Measurements from ENCODE around the gene UBXN1.
"Not testable (repeated sequence)": the region's sequence is repeated elsewhere in the genome, so short reads cannot be mapped to it uniquely, and the experiment has no call there.

Gene UBXN1

GRCh38 chr11:62669420-62670161 is 9.3 kb downstream of the UBXN1 start:
- peak; percentile 61 for DNase-seq

DNA sequence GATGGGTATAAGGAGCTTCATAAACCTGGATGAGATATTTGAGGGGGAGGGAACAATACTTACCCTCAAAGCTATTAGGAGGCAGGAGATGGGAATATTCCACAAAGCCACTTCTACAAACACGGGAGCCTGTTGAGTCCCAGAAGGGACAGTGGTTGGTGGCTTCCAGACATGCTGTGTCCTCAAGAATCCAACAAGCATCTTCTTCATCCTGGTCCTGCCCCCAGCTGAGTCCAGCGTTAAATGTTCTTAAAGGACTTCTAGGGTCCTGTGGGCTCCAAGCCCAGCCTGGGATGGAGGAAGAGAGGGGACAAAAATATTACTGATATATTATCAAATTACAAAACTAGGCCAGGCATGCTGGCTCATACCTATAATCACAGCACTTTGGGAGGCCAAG is 11.4 kb downstream of the UBXN1 start:
- DNase-seq, result no peak

DNA sequence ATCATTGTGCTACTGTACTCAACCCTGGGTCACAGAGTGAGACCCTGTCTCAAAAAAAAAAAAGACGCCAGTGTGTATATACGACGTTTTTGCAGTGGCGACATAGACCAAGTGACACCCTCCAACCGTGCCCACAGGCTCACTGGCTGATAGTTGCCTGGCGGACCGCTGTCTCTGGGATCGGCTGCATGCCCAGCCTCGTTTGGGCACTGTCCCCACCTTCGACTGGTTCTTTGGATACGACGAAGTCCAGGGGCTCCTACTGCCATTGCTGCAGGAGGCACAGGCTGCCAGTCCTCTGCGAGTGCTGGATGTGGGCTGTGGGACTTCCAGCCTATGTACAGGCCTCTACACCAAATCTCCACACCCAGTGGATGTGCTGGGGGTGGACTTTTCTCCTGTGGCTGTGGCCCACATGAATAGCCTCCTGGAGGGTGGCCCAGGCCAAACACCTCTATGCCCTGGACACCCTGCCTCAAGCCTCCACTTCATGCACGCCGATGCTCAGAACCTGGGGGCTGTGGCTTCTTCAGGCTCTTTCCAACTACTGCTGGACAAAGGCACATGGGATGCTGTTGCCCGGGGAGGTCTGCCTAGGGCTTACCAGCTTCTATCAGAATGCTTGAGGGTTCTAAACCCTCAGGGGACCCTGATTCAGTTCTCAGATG is 12.5 kb downstream of the UBXN1 start:
- DNase-seq, result no peak

DNA sequence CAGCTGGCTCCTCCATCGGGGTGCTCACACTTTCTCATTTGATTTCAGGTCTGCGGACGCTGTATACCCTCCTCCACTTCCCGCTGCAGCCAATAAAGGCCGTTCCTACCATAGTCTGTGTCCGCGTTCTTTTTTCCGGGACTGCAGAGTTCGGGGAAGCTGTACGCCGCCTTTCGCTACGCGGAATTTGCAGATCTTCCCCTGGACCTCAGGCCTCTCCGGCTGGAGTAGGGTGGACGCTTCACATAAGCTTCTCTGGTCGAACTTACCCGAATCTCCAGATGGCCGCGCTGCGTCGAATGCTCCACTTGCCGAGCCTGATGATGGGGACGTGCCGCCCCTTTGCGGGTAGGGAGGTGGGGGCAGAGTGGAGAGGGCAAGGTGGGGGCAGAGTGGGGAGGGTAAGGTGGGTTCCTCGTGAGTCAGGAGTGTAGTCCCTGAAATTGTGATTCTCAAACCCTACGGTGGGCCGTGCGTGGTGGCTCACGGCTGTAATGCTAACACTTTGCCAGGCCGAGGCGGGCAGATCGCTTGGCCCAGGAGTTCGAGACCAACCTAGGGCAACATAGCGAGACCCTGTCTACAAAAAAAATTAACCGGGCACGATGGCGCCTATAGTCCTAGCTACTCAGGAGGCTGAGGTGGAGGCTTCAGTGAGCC is 13.1 kb downstream of the UBXN1 start:
- peak; percentile 74 for DNase-seq

DNA sequence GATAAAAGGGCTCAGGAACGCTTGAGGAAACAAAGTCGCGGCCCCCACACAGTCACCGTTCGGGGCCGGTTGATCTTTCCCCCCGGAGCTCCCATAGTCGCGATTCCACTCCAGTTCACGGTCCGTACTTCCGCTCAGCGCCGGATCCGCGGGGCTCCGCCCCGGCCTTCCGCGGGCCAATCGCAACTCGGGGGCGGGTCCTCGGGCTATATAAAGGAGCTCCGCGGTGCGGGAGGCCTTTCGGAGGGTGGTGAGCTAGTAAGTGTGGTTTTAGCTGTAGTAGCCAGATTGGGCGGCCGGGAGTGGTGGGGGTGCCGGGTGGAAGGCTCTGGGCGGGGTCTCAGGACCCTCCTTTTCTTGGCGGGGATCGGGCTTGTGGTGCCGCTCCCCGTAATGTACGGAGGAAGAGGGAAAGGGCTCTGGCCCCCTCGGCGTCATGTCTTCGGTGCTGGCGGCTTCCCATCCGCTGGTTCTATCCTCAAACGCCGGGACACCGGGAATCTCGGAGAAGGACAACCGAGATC is 13.7 kb downstream of the UBXN1 start, which contains the start of the genes C11orf98 and CSKMT:
TSS of gene C11orf98 (minus strand) at position 136 of the 524 bp plus-strand sequence. CDS start at position 95, 41 bp downstream.
TSS of gene CSKMT (plus strand) at position 238 of the 524 bp plus-strand sequence. CDS start 568 bp downstream, outside the sequence.
- peak; percentile 96 for DNase-seq

GRCh38 chr11:62664405-62665074 is 14.3 kb downstream of the UBXN1 start:
- DNase-seq, result peak; percentile 86

DNA sequence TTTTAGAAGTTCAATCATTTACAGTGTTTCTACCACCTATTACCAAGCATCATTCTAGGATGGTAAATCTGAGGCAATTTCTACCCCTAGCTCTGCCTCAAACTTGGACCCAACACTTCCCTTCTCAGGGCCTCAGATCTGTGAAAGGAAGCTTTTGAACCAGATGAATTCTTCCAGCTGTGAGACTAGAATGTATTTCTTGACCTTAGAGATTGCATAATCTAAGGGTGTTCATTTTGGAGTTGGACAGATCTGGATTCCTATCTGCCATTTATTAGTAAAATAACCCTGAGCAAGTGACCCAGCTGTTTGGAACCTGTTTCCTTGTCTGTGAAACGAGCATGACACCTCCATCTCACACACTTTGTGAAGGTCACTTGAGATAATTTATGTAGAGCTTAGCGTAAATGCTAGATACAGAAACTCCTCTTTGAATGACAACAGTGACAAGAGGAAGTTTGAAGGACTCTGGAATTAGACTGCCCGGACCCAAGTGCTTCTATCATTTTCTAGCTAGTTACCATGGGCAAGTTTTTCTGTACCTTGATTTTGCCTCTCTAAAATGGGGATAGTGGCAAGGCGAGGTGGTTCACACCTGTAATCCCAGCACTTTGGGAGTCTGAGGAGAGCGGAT is 22.0 kb downstream of the UBXN1 start:
- DNase-seq, result no peak

DNA sequence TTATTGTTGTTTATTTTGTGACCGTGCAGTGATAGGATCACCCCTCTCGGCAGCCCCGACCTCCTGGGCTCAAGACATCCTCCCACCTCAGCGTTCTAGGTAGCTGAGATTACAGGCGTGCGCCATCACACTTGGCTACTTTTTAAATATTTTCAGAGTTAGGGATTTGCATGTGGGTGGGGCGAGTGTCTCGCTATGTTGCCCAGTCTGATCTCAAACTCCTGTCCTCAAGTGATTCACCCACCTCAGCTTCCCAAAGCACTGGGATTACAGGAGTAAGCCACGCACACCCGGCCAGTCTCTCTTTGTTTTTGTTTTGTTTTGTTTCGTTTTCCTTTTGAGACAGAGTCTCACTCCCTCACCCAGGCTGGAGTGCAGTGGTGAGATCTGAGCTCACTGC is 24.6 kb downstream of the UBXN1 start:
- no peak for DNase-seq

DNA sequence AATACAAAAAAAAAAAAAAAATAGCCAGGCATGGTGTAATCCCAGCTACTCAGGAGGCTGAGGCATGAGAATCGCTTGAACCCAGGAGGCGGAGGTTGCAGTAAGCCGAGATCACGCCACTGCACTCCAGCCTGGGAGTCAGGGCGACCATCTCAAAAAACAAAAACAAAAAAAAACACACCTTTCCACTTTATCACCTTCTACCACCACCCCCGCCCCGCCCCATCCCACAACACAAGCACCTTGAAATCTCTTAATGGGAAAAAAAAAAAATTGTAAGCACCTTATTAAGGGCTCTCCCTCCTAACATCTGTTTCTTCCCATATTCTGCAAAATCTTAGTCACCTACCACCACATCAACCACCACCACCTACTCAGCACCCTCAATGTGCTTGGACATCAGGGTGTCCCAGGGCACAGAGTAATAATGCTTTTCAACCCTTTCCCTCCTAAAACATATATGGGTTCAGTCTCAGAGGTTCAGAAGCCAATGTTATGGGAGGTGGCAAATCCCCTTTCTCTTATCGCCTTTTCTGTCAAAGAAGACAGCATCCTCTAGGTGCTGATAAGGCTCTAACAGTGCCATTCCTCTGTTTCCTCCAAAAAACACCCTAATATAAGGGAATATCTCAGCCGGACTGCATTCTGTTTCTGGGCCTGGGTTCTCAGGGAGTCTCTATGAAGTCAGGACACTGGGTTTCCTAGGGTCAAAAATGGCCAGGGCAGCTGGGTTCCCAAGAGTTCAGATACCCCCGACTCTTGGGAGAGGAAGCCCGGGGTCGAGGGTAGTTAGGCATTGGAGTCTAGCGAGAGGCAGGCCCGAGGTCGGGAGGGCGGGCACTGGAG is 26.5 kb downstream of the UBXN1 start:
- DNase-seq, result no peak

DNA sequence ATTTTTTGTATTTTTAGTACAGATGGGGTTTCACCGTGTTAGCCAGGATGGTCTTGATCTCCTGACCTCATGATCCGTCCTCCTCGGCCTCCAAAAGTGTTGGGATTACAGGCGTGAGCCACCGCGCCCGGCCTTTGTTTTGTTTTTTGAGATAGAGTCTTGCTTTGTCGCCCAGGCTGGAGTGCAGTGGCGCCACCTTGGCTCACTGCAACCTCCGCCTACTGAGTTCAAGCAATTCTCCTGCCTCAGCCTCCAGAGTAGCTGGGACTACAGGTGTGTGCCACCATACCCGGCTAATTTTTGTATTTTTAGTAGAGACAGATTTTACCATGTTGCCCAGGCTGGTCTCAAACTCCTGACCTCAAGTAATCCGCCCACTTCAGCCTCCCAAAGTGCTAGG is 28.6 kb downstream of the UBXN1 start:
- DNase-seq, result not testable (repeated sequence)

DNA sequence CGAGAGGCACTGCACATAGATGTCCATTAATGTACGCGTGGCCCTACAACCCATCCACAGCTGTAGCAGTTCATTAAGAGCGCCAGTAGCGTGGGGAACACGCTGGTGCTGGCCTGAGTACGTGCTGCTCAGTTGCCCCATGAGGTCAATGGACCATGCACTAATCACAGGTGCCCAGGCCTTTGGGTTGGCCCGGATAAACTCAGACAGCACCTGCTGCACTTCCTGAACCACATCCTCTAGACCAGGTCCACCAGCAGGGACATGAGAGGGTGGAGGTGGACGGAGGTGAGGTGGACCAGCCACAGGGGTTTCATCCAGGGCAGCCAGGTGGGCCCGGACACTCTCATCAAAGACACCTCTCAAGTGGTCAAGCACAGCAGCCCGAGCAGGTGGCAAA is 29.4 kb downstream of the UBXN1 start:
- no peak for DNase-seq

DNA sequence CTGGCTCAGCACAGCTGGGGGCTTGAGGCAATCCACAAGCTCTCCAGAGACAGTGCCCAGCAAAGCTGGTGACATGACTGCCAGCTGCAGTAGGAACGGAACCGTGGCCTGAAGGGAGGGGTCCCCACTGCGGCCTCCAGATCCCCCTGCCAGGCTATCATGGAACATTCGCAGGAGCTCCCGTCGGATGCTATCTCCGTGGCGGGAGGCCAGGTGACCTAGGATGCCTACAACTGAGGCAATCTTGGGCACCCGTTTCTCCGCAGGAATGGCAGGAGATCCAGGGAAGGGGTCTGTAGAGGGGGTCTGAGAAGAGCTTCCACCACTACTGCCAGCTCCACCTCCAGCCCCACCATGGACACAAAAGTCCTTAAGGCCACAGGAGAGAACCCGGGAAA is 29.9 kb downstream of the UBXN1 start:
- no peak for DNase-seq

- no peak for DNase-seq
Measured at GRCh38 chr11:62648185-62648966, 30.5 kb downstream of the UBXN1 start.

GRCh38 chr11:62647609-62648005 is 31.3 kb downstream of the UBXN1 start:
- no peak for DNase-seq

DNA sequence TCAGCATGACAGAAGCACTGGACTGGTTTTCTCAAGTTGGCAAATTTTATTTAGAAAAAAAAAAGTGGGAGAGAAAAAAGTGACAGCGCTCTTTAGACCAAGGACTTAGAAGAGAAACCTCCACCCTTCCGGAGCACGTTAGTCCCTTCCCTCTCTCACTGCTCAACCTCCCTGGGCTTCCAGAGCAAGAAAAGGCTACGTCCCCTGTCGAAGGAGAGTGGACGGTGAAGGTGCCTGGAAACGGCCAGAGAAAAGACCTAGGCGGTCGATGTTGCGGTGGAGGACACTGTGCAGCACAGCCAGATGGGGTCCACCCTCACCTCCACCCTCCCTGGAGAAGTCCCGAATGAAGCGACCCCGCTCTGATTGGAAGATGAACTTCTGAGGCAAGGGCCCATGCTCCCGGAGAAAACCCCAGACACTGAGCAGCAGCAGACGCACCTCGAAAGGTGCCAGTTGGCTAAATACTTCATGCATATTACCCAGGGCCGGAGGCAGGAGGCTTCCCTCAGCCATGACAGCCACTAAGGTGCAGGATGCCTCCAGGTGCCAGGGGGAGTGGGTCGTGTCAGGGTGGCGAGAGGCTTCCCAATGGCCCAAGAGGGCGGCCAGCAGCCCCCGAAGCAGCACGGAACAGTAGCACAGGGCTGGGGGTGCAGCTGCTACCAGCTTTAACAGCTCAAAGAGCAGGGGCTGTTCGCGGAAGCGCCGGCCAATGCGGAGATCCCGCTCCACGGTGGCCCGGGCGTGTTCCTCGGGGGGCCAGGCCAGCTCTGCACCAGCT is 31.9 kb downstream of the UBXN1 start:
- DNase-seq, result no peak

DNA sequence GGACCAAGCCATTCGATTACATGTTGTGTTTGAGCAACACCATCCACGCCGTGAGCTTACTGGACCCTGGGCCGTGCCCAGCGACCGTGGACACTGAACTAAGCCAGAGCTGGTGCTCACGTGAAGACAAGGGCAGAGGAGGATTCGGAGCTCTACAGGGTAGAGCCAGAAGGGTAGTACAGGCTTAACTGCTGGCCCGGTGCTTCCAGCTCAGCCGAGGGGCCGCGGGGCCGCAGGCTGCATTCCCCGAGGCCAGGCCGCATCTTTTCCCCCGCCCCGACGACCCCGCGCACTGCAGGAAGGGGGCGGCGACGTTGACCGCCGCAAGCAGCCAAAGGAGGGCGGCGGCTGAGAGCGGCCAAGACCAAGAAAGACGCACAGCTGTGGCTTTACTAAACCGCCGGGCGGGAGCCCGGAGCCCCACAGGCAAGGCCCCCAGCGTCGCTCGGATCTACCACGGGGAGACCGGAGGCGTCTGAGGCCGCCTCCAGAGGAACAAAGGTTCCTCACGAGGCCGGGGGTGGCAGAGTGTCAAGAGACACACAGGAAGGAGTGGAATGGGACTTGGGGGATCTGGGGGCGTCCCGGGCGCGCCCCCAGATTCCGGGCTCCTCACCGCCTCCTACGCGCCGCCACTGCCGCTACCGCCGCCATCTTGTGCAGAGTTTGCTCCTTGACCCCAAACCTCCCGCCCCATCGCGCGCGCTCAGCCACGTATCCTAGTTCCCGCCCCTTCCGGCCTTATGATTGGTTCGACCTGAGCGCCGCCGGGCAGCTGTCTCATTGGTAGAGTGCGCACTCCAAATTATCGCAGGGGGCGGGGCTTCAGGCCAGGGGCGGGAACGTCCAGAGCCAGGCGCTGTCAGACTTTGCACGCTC is 32.7 kb downstream of the UBXN1 start, which contains the start of gene GANAB:
TSS of gene GANAB (minus strand) at position 668 of the 879 bp plus-strand sequence. CDS start at position 654, 14 bp downstream.
- peak; percentile 99 for DNase-seq

- DNase-seq, result no peak
Measured at GRCh38 chr11:62645671-62645945, 33.3 kb downstream of the UBXN1 start.

DNA sequence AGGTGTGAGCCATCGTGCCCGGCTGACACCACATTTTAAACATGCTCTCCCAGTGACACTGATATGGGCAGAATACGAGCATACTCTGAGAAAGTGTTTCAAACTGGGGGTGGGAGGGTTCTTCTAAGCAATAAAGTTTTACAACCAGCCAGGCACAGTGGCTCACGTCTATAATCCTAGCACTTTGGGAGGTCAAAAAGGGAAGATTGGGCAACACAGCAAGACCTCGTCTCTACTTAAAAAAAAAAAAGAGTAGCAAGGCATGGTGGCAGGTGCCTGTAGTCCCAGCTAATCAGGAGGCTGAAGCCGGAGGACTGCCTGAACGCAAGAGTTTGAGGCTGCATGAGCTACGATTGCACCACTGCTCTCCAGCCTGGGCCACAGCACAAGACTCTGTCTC is 34.7 kb downstream of the UBXN1 start:
- no peak for DNase-seq

DNA sequence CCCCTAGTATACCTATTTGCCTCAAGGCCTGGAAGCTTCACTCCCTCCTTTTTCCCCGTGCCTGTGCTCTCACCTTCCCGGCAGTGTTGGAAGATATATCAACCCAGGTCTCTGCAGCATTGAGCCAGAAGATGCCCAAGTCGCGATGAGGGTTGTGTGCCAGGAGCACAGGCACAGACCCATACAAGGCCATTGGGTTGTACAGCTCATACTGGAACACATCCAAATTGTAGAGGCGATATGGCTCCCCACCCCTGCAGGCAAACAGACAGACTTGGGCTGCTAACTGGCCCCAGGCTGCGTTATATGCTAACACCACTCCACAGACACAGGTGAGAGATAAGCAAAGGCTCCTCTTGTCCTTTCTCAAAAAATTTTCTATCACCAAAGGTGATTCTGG is 46.4 kb downstream of the UBXN1 start:
- no peak for DNase-seq
